Astrocyte of the cerebellum (primary cell): ENCODE results near the gene EXOC6B.

ENCODE experiments used
- DNase-seq: peaks from one replicate; pipeline ENCODE4 v3.0.0-alpha.2; 2011; ENCODE audit warnings: low read depth
- H3K4me3 ChIP-seq: 2 replicates; pipeline ENCODE4 v1.5.1; 2011; ENCODE audit warnings: mild to moderate bottlenecking, low read depth, low read length, moderate library complexity
- CTCF ChIP-seq: IDR thresholded peaks from 2 replicates; pipeline ENCODE4 v1.5.1; 2012; ENCODE audit warnings: low read length, low read depth, moderate library complexity, mild to moderate bottlenecking; ENCODE audit errors: missing control alignments
- in situ Hi-C: cut with HindIII; loops from 2 replicates; pipeline ENCODE4 v1.10.0; 2017; ENCODE audit warnings: low sequenced_read_pairs

EXOC6B gene

GRCh38 chr2:72291059-72291458 lies 534.8 kb downstream of the EXOC6B start:
- no peak for TF ChIP-seq CTCF
- H3K4me3 ChIP-seq, result no peak overlapping the region
- in situ Hi-C loops, result no loop called here
- no peak for DNase-seq

DNA sequence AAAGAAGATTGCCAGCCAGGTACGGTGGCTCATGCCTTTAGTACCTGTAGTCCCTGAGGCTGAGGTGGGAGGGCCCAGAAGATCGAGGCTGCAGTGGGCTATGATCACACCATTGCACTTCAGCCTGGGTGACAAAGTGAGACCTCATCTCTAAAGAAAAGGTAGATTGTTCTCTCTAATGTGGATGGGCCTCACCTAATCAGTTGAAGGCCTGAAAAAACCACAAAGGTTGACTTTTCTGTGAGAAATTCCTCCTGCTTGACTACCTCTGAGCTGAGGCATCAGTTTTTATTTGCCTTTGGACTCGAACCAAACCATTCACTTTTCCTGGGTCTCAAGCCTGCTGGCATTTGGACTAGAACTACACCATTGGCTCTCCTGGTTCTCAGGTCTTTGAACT lies 536.1 kb downstream of the EXOC6B start:
- no peak for TF ChIP-seq CTCF
- no peak overlapping the region for H3K4me3 ChIP-seq
- no peak for DNase-seq
- in situ Hi-C loops, result no loop called here

DNA sequence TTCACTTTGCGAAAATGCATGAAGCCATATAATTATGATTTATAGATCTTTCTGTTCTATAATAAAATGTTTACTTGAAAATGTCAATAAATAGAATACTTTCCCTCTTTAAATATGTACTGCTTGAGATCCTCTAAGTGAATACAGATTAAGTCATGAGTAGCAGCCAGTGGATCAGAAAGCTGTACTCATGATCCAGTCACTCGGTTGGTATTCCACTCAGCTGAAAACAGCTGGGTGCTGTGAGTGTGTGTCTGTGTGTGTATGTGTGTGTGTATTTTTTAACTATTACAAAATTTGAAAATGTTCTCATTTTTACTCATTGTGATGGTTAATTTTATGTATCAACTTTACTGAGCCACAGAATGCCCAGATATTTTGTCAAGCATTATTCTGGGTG lies 536.5 kb downstream of the EXOC6B start:
- no peak for DNase-seq
- H3K4me3 ChIP-seq, result no peak overlapping the region
- TF ChIP-seq CTCF, result no peak
- in situ Hi-C loops, result no loop called here

GRCh38 chr2:72278046-72278445 lies 547.8 kb downstream of the EXOC6B start:
- no peak for TF ChIP-seq CTCF
- DNase-seq, result no peak
- in situ Hi-C loops, result no loop called here

DNA sequence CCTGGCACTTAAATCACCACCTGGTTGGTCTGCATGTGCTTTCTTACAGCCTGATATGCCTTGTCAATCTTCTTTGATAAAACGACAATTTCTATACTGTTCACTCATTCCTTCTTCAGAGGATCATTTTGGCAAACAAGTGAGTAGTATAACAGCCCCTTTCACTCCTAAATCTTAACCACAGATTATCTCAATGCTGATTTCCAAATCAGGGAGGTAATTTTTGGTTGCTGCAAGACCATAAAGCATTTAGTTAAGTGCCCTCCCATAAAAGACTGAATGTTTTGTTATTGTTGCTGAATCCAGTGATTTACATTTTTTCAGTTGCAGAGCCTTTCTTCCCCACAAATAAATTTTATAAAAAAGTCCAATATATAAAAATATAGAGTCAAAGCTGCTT lies 549.0 kb downstream of the EXOC6B start:
- no peak overlapping the region for H3K4me3 ChIP-seq
- DNase-seq, result no peak
- TF ChIP-seq CTCF, result no peak
- in situ Hi-C loops, result no loop called here

More at GRCh38 chr2:72278046-72278445, 547.8 kb downstream of the EXOC6B start:
- no peak overlapping the region for H3K4me3 ChIP-seq

DNA sequence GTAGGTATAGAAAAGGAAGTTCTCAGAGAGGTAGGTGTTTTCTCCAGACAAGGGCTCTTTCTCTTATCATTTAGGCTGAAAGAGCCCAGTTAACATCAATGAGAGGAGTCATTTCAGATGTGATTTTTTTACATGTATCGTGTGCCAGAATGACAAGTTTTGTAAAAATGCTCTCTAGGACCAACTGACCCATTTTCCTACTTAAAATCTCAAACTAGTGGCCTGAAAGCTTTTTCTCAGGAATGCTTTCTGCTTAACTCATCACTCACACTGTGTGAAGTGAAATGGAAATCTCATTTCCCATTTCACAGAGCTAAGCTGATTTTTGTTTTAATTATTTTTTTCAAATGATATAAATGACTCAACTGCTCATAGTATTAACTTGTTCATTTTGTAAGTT lies 549.5 kb downstream of the EXOC6B start:
- no peak overlapping the region for H3K4me3 ChIP-seq
- no peak for TF ChIP-seq CTCF
- in situ Hi-C loops, result no loop called here
- DNase-seq, result no peak

DNA sequence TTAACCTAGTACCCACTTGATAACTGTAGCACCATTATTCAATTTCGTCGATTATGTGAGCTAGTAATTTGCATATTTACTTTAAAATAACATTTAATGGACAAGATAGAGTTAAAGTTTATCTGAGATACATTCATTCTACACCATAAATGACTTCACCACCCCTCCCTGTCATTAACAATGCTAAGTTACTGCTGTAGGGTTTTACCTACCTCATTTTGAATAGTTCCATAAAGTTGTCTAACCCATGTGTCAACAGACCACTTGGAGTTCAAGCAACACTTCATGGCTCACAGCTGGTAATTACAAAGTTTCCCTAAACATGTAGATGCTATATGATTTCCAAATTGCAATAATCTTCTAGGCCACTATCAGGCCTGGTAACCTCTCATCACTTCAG lies 550.7 kb downstream of the EXOC6B start:
- no peak for DNase-seq
- H3K4me3 ChIP-seq, result no peak overlapping the region
- no peak for TF ChIP-seq CTCF
- in situ Hi-C loops, result no loop called here
